Stimulated activated CD8-positive, alpha-beta memory T cell treated with anti-CD3 and anti-CD28 coated beads, Interleukin-15, amount 100 ng/mL, for 1 hour (primary cell): Measurements from ENCODE around the gene ANKRD23.
"Not testable (repeated sequence)": the region's sequence is repeated elsewhere in the genome, so short reads cannot be mapped to it uniquely, and the experiment has no call there.

ENCODE experiments used
- DNase-seq: peaks from one replicate; pipeline ENCODE4 v3.0.0-alpha.2; 2020; ENCODE audit warnings: low read depth

ANKRD23 gene

GRCh38 chr2:96843538-96844268 is at the start of gene ANKRD23:
Gene ANKRD23 (minus strand): TSS chr2:96844021. CDS start chr2:96843992, 29 bp downstream.
- no peak for DNase-seq

- no peak for DNase-seq
Measured at GRCh38 chr2:96891591-96892333, 47.9 kb upstream of the ANKRD23 start.

GRCh38 chr2:96890726-96891385 is 47.0 kb upstream of the ANKRD23 start:
- no peak for DNase-seq

- no peak for DNase-seq
Measured at GRCh38 chr2:96890252-96890651, 46.4 kb upstream of the ANKRD23 start.

- not testable (repeated sequence) for DNase-seq
Measured at GRCh38 chr2:96889502-96889901, 45.7 kb upstream of the ANKRD23 start.

GRCh38 chr2:96888072-96889011 is 44.5 kb upstream of the ANKRD23 start:
- no peak for DNase-seq

GRCh38 chr2:96887493-96888012 is 43.7 kb upstream of the ANKRD23 start:
- no peak for DNase-seq

- no peak for DNase-seq
Measured at GRCh38 chr2:96885432-96886347, 41.9 kb upstream of the ANKRD23 start.

- DNase-seq, result no peak
Measured at GRCh38 chr2:96884299-96885094, 40.7 kb upstream of the ANKRD23 start.

GRCh38 chr2:96883306-96883705 is 39.5 kb upstream of the ANKRD23 start:
- DNase-seq, result no peak

GRCh38 chr2:96882906-96883305 is 39.1 kb upstream of the ANKRD23 start:
- no peak for DNase-seq

GRCh38 chr2:96882230-96882629 is 38.4 kb upstream of the ANKRD23 start:
- no peak for DNase-seq

GRCh38 chr2:96881349-96882195 is 37.8 kb upstream of the ANKRD23 start:
- DNase-seq, result no peak

GRCh38 chr2:96880891-96881273 is 37.1 kb upstream of the ANKRD23 start:
- no peak for DNase-seq

- no peak for DNase-seq
Measured at GRCh38 chr2:96879545-96880040, 35.8 kb upstream of the ANKRD23 start.

GRCh38 chr2:96878796-96879544 is 35.1 kb upstream of the ANKRD23 start:
- DNase-seq, result no peak

- DNase-seq, result no peak
Measured at GRCh38 chr2:96878171-96878570, 34.4 kb upstream of the ANKRD23 start.

GRCh38 chr2:96877631-96878092 is 33.8 kb upstream of the ANKRD23 start:
- no peak for DNase-seq
